GM12864 (cell line): Measurements from ENCODE around the gene NOS3.
A peak's percentile ranks its signal among the peaks of the same experiment; 100 is the strongest.

ENCODE experiments used
- DNase-seq: peaks from one replicate; pipeline ENCODE4 v3.0.0-alpha.2; 2011; ENCODE audit warnings: low read depth
- H3K4me3 ChIP-seq: 2 replicates; pipeline ENCODE4 v1.5.1; 2011; ENCODE audit warnings: mild to moderate bottlenecking, low read depth, low read length, control low read depth
- TF ChIP-seq, protein P1 (sequence below): IDR thresholded peaks from 2 replicates; pipeline ENCODE4 v1.5.1; 2011; ENCODE audit warnings: low read depth, mild to moderate bottlenecking, moderate library complexity, low read length, control low read depth, inconsistent platforms; ENCODE audit errors: missing control alignments

The NOS3 gene

DNA sequence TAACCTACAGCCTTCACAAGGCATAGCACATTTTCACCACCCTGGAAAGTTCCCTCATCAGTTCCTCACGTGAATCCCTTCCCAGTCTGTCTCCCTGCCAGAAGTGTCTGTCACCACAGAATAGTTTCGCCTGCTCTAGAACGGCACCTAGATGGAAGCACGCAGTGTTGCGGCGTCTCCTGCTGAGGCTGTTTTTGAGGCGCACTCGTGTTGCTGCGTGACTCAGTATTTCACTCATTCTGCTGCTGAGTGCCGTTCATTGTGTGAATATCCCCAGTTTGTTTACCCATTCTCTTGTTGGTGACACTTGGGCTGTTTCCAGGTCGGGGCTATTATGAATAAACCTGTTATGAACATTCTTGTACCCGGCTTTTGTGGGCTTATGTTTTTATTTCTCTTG is 12.8 kb downstream of the NOS3 start:
- no peak for DNase-seq
- TF ChIP-seq, protein P1, sequence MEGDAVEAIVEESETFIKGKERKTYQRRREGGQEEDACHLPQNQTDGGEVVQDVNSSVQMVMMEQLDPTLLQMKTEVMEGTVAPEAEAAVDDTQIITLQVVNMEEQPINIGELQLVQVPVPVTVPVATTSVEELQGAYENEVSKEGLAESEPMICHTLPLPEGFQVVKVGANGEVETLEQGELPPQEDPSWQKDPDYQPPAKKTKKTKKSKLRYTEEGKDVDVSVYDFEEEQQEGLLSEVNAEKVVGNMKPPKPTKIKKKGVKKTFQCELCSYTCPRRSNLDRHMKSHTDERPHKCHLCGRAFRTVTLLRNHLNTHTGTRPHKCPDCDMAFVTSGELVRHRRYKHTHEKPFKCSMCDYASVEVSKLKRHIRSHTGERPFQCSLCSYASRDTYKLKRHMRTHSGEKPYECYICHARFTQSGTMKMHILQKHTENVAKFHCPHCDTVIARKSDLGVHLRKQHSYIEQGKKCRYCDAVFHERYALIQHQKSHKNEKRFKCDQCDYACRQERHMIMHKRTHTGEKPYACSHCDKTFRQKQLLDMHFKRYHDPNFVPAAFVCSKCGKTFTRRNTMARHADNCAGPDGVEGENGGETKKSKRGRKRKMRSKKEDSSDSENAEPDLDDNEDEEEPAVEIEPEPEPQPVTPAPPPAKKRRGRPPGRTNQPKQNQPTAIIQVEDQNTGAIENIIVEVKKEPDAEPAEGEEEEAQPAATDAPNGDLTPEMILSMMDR: no peak
- no peak overlapping the region for H3K4me3 ChIP-seq

DNA sequence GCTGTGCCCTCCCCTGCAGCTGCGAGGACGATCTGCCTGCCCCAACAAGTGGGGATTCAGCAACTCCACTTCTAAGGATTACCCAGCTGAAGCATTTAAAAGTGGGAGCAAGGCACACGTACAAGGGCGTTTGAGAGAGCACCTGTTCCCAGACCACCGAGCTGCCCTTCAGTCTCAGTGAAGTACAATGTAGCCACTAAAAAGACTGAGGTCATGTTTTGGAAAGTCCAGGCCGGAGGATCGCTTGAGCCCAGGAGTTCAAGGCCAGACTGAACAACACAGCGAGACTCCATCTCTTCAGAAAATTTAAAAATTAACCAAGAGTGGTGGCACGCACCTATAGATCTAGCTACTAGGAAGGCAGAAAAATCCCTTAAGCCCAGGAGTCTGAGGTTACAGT is 14.7 kb downstream of the NOS3 start:
- TF ChIP-seq, protein P1: no peak
- DNase-seq: no peak
- no peak overlapping the region for H3K4me3 ChIP-seq

DNA sequence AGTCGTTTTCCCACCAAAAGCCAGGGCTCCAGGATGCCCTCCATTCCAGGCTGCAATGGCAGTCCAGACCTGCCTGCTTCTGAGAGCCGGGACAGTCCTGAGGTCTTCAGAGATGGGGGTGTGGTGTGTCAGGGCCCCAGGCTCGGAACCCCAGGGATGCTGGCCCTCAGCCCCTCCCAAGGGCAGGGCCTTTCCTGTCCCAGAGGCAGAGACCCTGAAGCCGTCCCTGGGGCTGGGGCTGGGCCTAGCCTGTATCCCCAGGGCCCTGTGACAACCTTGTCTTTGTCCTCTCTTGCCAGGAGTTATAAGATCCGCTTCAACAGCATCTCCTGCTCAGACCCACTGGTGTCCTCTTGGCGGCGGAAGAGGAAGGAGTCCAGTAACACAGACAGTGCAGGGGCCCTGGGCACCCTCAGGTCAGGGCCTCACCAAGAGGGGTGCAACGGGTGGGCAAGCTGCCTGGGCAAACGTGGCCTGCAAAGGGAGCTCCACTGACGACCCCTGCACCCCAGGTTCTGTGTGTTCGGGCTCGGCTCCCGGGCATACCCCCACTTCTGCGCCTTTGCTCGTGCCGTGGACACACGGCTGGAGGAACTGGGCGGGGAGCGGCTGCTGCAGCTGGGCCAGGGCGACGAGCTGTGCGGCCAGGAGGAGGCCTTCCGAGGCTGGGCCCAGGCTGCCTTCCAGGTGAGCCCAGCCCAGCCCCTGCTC is 15.9 kb downstream of the NOS3 start:
- no peak overlapping the region for H3K4me3 ChIP-seq
- TF ChIP-seq, protein P1: no peak
- no peak for DNase-seq

DNA sequence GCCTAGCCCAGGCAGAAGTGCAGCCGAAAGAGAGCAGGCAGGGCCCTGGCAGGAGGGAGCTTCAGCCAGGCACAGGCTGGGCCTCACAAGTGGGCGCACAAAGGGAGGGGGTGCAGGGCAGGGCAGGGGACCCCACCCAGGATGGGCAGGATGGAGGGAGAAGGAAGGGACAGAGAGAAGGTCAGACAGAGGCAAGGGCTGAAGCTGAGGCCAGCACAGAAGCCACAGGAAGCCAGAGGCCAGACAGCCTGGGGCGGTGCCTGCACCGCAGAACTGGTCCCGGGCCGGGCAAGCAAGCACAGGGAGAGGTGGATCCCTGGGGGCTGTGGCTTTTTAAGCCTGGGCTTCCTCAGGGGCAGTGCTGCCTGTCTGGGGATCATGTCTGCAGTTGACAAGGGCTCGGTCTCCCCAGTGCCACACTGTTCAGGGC is 16.7 kb downstream of the NOS3 start:
- DNase-seq: no peak
- no peak overlapping the region for H3K4me3 ChIP-seq
- TF ChIP-seq, protein P1: no peak

DNA sequence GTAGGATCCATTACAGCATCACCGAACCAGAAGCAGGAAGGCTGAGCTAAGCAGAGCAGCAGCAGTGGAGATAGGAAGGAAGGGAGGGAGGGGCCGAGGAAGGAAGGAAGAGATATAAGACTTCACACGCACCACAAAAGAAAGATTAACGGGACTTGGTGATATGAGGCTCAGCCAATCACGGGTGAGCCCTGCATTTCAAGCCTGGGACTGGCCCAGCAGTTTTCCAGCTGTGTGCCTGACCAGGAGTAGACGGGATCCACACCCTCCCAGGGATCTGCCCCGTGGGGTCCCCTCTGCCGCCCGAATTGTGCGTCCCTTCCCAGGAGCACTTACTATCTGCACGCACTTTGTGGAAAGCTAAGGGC is 17.3 kb downstream of the NOS3 start:
- TF ChIP-seq, protein P1: no peak
- no peak overlapping the region for H3K4me3 ChIP-seq
- DNase-seq: no peak

DNA sequence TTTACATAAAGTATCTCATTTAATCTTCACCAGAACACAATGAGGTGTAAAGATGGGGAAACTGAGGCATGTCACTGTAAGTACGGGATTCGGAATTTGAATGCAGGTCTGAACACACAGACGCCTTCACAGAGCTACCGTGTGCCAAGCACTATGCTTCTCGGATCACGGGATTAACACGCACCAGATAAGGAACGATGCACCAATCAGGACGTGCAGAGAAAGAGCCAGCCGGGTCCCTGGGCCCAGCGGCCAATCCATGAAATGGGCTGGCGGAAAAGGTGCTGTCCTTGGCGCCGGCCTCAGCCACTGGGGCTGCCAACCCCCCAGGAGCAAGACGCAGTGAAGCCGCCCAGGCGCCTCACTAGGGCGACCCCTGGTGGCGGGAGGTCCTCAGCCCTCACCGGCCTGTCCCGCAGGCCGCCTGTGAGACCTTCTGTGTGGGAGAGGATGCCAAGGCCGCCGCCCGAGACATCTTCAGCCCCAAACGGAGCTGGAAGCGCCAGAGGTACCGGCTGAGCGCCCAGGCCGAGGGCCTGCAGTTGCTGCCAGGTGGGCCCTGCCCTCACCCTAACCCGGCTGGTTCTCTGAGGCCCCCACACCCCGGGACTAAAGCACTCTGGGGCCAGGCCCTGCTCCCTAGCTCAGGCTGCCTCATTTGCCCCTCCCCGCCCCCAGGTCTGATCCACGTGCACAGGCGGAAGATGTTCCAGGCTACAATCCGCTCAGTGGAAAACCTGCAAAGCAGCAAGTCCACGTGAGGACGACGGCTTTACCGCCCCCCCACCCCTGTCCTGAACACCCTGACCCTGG is 17.9 kb downstream of the NOS3 start:
- TF ChIP-seq, protein P1: peak; percentile 91
- DNase-seq: no peak
- no peak overlapping the region for H3K4me3 ChIP-seq
